Measurements from ENCODE around the gene CCDC138.

- TF ChIP-seq GATA2 (IDR thresholded peaks at IDR 0.05; ENCODE audit: low read depth, low read length) (no peak), GATA3 (IDR thresholded peaks at IDR 0.05; ENCODE audit: low read depth, low read length) (no peak)
Measured at GRCh38 chr2:108805032-108805431, 18.5 kb downstream of the CCDC138 start.
